Measurements from ENCODE around the gene RANBP3. TPM values are rescaled to one million over a fixed set of nuclear protein-coding genes. Genes with fewer than 3 reads are reported as not detected.

The RANBP3 gene
- total RNA-seq, 1 donor from 2014 or later: 81.9 TPM

- no peak for TF ChIP-seq CTCF (conservative IDR thresholded peaks at IDR 0.05; ENCODE audit: low read depth, low read length)
- no peak overlapping the region for H3K4me3 ChIP-seq (ENCODE audit: low read depth, low read length)
- no peak for DNase-seq (ENCODE audit: low read depth)
Measured at GRCh38 chr19:5953680-5954213, 24.2 kb downstream of the RANBP3 start.

- no peak for TF ChIP-seq CTCF (conservative IDR thresholded peaks at IDR 0.05; ENCODE audit: low read depth, low read length)
- no peak overlapping the region for H3K4me3 ChIP-seq (ENCODE audit: low read depth, low read length)
- DNase-seq (ENCODE audit: low read depth): no peak
Measured at GRCh38 chr19:5953030-5953589, 24.8 kb downstream of the RANBP3 start.

- H3K4me3 ChIP-seq (ENCODE audit: low read depth, low read length): no peak overlapping the region
- DNase-seq (ENCODE audit: low read depth): no peak
- no peak for TF ChIP-seq CTCF (conservative IDR thresholded peaks at IDR 0.05; ENCODE audit: low read depth, low read length)
Measured at GRCh38 chr19:5952193-5953029, 25.5 kb downstream of the RANBP3 start.

GRCh38 chr19:5951338-5951861, 26.5 kb downstream of the RANBP3 start:
- no peak for TF ChIP-seq CTCF (conservative IDR thresholded peaks at IDR 0.05; ENCODE audit: low read depth, low read length)
- H3K4me3 ChIP-seq (ENCODE audit: low read depth, low read length): no peak overlapping the region
- no peak for DNase-seq (ENCODE audit: low read depth)

- DNase-seq (ENCODE audit: low read depth): no peak
- H3K4me3 ChIP-seq (ENCODE audit: low read depth, low read length): no peak overlapping the region
- no peak for TF ChIP-seq CTCF (conservative IDR thresholded peaks at IDR 0.05; ENCODE audit: low read depth, low read length)
Measured at GRCh38 chr19:5950741-5951140, 27.2 kb downstream of the RANBP3 start.

- DNase-seq (ENCODE audit: low read depth): no peak
- no peak for TF ChIP-seq CTCF (conservative IDR thresholded peaks at IDR 0.05; ENCODE audit: low read depth, low read length)
- no peak overlapping the region for H3K4me3 ChIP-seq (ENCODE audit: low read depth, low read length)
Measured at GRCh38 chr19:5949792-5950305, 28.1 kb downstream of the RANBP3 start.
